ENCODE measurements around the gene PDCD7. TPM values are rescaled to one million over a fixed set of nuclear protein-coding genes. Genes with fewer than 3 reads are reported as not detected.

The PDCD7 gene
- polyA plus RNA-seq, 1 of the 3 experiments (the other 2 are of a cell fraction) = 15.3 TPM

DNA sequence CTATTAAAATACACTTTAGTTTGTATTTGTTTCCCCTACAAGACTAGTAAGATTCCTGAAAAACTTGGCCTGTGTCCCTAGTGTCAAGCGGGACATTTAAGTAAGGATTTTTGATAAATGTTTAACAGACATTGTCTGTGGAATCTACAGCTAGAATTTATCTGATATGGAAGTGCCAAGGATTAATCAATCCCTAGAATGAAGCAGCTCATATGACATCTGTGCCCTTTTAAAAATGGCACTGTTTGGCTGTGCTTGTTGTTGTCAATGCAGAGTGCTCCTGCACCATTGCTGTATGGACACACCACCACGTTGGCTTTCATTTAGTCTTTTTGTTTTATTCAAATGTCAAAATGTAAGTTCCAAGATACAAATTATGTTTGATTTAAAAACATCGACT is 14.3 kb upstream of the PDCD7 start:
- Histone ChIP-seq H3K27ac (ENCODE audit: low read depth in 2 of 2, low read length in 1 of 2) (no peak overlapping the region), H3K4me3 (ENCODE audit: low read depth in 2 of 2, low read length in 1 of 2) (no peak overlapping the region), H3K79me2 (ENCODE audit: insufficient read depth) (no peaks in the 10 kb centered on the region), H3K9ac (no peak overlapping the region), H3K27me3 (ENCODE audit: insufficient read depth) (no peaks in the 10 kb centered on the region), H3F3A (replicated peaks; ENCODE audit: insufficient read depth) (peaks cover 18% of the 10 kb centered on the region), H3K4me2 (no peak overlapping the region), H3K9me2 (no peaks in the 10 kb centered on the region), H3K9me3 (no peaks in the 10 kb centered on the region), H3K4me1 (ENCODE audit: control insufficient read depth in 1 of 2, insufficient read depth in 2 of 2, low read depth in 1 of 2, low read length in 1 of 2) (no peaks in the 10 kb centered on the region), H2AFZ (ENCODE audit: low read depth) (no peak overlapping the region), H4K20me1 (ENCODE audit: insufficient read depth) (no peaks in the 10 kb centered on the region), H3K36me3 (replicated peaks in 1 of 2; ENCODE audit: control insufficient read depth in 1 of 2, insufficient read depth in 2 of 2, low read length in 1 of 2) (peaks cover 30 to 34% of the 10 kb centered on the region in 2 experiments)
- CTCF ChIA-PET = interaction anchor here (0.9 to 1.9 kb wide), 2 partner anchors 14 to 94 kb away, joined by 4 to 5 read pairs; no protein-coding TSS in a partner anchor
- DNase-seq = no peak
- 97% methylated on average over 3 of the region's 3 CpGs for WGBS (ENCODE audit: low lambda C conversion rate)
- TF ChIP-seq TEAD4 (IDR thresholded peaks at IDR 0.05; ENCODE audit: borderline replicate concordance, insufficient read depth) (no peak), EZH2phosphoT487 (IDR thresholded peaks at IDR 0.05; ENCODE audit: borderline replicate concordance, low read depth) (no peak), YY1 (IDR thresholded peaks at IDR 0.05; ENCODE audit: low read depth) (no peak), GABPA (IDR thresholded peaks at IDR 0.05; ENCODE audit: low read depth) (no peak), TAF1 (IDR thresholded peaks at IDR 0.05; ENCODE audit: borderline replicate concordance, low read depth, low read length) (no peak), EP300 (IDR thresholded peaks at IDR 0.05; ENCODE audit: borderline replicate concordance in 1 of 2, low read depth in 1 of 2, low read length in 1 of 2) (no peak), FOXM1 (IDR thresholded peaks at IDR 0.05; ENCODE audit: low read depth) (no peak), FOSL2 (IDR thresholded peaks at IDR 0.05; ENCODE audit: borderline replicate concordance, low read depth) (no peak), JUND (IDR thresholded peaks at IDR 0.05) (no peak)
- TF ChIP-seq, protein P1, sequence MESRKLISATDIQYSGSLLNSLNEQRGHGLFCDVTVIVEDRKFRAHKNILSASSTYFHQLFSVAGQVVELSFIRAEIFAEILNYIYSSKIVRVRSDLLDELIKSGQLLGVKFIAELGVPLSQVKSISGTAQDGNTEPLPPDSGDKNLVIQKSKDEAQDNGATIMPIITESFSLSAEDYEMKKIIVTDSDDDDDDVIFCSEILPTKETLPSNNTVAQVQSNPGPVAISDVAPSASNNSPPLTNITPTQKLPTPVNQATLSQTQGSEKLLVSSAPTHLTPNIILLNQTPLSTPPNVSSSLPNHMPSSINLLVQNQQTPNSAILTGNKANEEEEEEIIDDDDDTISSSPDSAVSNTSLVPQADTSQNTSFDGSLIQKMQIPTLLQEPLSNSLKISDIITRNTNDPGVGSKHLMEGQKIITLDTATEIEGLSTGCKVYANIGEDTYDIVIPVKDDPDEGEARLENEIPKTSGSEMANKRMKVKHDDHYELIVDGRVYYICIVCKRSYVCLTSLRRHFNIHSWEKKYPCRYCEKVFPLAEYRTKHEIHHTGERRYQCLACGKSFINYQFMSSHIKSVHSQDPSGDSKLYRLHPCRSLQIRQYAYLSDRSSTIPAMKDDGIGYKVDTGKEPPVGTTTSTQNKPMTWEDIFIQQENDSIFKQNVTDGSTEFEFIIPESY (IDR thresholded peaks at IDR 0.05; ENCODE audit: borderline replicate concordance, low read depth) = no peak
- TF ChIP-seq, protein P2, sequence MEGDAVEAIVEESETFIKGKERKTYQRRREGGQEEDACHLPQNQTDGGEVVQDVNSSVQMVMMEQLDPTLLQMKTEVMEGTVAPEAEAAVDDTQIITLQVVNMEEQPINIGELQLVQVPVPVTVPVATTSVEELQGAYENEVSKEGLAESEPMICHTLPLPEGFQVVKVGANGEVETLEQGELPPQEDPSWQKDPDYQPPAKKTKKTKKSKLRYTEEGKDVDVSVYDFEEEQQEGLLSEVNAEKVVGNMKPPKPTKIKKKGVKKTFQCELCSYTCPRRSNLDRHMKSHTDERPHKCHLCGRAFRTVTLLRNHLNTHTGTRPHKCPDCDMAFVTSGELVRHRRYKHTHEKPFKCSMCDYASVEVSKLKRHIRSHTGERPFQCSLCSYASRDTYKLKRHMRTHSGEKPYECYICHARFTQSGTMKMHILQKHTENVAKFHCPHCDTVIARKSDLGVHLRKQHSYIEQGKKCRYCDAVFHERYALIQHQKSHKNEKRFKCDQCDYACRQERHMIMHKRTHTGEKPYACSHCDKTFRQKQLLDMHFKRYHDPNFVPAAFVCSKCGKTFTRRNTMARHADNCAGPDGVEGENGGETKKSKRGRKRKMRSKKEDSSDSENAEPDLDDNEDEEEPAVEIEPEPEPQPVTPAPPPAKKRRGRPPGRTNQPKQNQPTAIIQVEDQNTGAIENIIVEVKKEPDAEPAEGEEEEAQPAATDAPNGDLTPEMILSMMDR (IDR thresholded peaks at IDR 0.05) = no peak
- POLR2A ChIA-PET = no interaction called here

DNA sequence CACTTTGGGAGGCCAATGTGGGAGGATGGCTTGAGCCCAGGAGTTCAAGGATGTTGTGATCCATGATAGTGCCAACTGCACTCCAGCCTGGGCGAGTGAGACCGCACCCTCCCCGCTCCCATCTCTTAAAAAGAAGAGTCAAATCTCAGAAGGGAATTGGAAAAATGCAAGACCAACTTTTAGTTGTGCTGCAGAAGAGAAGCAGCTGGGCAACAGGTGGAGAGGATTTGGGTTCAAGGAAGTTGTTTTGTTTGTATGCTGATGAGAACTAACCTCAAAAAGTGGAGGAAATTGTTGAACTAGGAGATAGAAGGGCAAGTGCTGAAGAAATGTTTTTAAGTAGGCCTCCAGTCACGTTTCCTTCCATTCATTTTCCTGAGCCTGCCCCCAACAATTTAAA is 12.8 kb upstream of the PDCD7 start:
- no peaks in the 10 kb centered on the region for H4K20me1 ChIP-seq (ENCODE audit: insufficient read depth)
- WGBS (ENCODE audit: low lambda C conversion rate) = 97% methylated on average over 4 of the region's 4 CpGs
- ChIA-PET CTCF (interaction anchor here (1.2 kb wide), 1 partner anchor 113 kb away, joined by 3 read pairs; no protein-coding TSS in a partner anchor), POLR2A (no interaction called here)
- TF ChIP-seq, protein P3, sequence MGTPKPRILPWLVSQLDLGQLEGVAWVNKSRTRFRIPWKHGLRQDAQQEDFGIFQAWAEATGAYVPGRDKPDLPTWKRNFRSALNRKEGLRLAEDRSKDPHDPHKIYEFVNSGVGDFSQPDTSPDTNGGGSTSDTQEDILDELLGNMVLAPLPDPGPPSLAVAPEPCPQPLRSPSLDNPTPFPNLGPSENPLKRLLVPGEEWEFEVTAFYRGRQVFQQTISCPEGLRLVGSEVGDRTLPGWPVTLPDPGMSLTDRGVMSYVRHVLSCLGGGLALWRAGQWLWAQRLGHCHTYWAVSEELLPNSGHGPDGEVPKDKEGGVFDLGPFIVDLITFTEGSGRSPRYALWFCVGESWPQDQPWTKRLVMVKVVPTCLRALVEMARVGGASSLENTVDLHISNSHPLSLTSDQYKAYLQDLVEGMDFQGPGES (IDR thresholded peaks at IDR 0.05; ENCODE audit: low read depth, low read length) = no peak
- TF ChIP-seq SMC3 (IDR thresholded peaks at IDR 0.05; ENCODE audit: low read depth, low read length) (no peak), FOSL2 (IDR thresholded peaks at IDR 0.05; ENCODE audit: borderline replicate concordance, low read depth) (no peak), EZH2phosphoT487 (IDR thresholded peaks at IDR 0.05; ENCODE audit: borderline replicate concordance, low read depth) (no peak), TEAD4 (IDR thresholded peaks at IDR 0.05; ENCODE audit: borderline replicate concordance, insufficient read depth) (no peak), FOXM1 (IDR thresholded peaks at IDR 0.05; ENCODE audit: low read depth) (no peak), RAD21 (IDR thresholded peaks at IDR 0.05; ENCODE audit: low read length) (no peak), MEF2A (IDR thresholded peaks at IDR 0.05; ENCODE audit: borderline replicate concordance, low read depth) (no peak), MXI1 (IDR thresholded peaks at IDR 0.05; ENCODE audit: low read depth, low read length) (no peak), RFX5 (IDR thresholded peaks at IDR 0.05; ENCODE audit: low read length) (no peak), CHD2 (IDR thresholded peaks at IDR 0.05; ENCODE audit: low read length, partially characterized antibody) (no peak), GABPA (IDR thresholded peaks at IDR 0.05; ENCODE audit: low read depth) (no peak), SIN3A (IDR thresholded peaks at IDR 0.05; ENCODE audit: borderline replicate concordance, low read depth, low read length) (no peak)
- TF ChIP-seq, protein P4, sequence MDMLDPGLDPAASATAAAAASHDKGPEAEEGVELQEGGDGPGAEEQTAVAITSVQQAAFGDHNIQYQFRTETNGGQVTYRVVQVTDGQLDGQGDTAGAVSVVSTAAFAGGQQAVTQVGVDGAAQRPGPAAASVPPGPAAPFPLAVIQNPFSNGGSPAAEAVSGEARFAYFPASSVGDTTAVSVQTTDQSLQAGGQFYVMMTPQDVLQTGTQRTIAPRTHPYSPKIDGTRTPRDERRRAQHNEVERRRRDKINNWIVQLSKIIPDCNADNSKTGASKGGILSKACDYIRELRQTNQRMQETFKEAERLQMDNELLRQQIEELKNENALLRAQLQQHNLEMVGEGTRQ (IDR thresholded peaks at IDR 0.05; ENCODE audit: borderline replicate concordance, low read depth, low read length) = no peak
- H3K9me3 ChIP-seq = no peaks in the 10 kb centered on the region
- H3K79me2 ChIP-seq (ENCODE audit: insufficient read depth) = no peaks in the 10 kb centered on the region
- no peaks in the 10 kb centered on the region for H3K27me3 ChIP-seq (ENCODE audit: insufficient read depth)
- no peak overlapping the region for H3K27ac ChIP-seq (ENCODE audit: low read depth in 2 of 2, low read length in 1 of 2)
- H3K4me1 ChIP-seq (ENCODE audit: control insufficient read depth in 1 of 2, insufficient read depth in 2 of 2, low read depth in 1 of 2, low read length in 1 of 2) = no peaks in the 10 kb centered on the region
- peaks cover 24 to 28% of the 10 kb centered on the region in 2 experiments for H3K36me3 ChIP-seq (replicated peaks in 1 of 2; ENCODE audit: control insufficient read depth in 1 of 2, insufficient read depth in 2 of 2, low read length in 1 of 2)
- H2AFZ ChIP-seq (ENCODE audit: low read depth) = no peak overlapping the region
- H3K9ac ChIP-seq = no peak overlapping the region
- H3K4me2 ChIP-seq = no peak overlapping the region
- peaks cover 16% of the 10 kb centered on the region for H3F3A ChIP-seq (replicated peaks; ENCODE audit: insufficient read depth)
- H3K9me2 ChIP-seq = no peaks in the 10 kb centered on the region
- no peak overlapping the region for H3K4me3 ChIP-seq (ENCODE audit: low read depth in 2 of 2, low read length in 1 of 2)
- no peak for DNase-seq
